GM19324 (cell line): Measurements from ENCODE around the gene ZGRF1.
"Not testable (repeated sequence)": the region's sequence is repeated elsewhere in the genome, so short reads cannot be mapped to it uniquely, and the experiment has no call there.

Experiments
- ATAC-seq: cut with Tn5 transposase; IDR thresholded peaks from one replicate; pipeline ENCODE4 v1.9.1; 2021; ENCODE audit warnings: mild to moderate bottlenecking, moderate library complexity; ENCODE audit not compliant: unreplicated experiment, low FRiP score

ZGRF1 gene

GRCh38 chr4:112636688-112637551, at the start of gene ZGRF1, which contains the start of gene LARP7:
ZGRF1 (minus strand) TSS chr4:112636909; CDS start chr4:112633176, 3,733 bp downstream.
LARP7 (plus strand) TSS chr4:112637143; CDS start chr4:112644670, 7,527 bp downstream.
- ATAC-seq = peak; percentile 93

- no peak for ATAC-seq
Observed at GRCh38 chr4:112680996-112681395, 44.3 kb upstream of the ZGRF1 start.

GRCh38 chr4:112677519-112678091, 40.9 kb upstream of the ZGRF1 start:
- no peak for ATAC-seq

GRCh38 chr4:112674376-112674775, 37.7 kb upstream of the ZGRF1 start:
- ATAC-seq = no peak

- ATAC-seq = no peak
Observed at GRCh38 chr4:112673686-112674085, 37.0 kb upstream of the ZGRF1 start.

- no peak for ATAC-seq
Observed at GRCh38 chr4:112673076-112673475, 36.4 kb upstream of the ZGRF1 start.

GRCh38 chr4:112668131-112668530, 31.4 kb upstream of the ZGRF1 start:
- no peak for ATAC-seq

GRCh38 chr4:112664611-112665010, 27.9 kb upstream of the ZGRF1 start:
- no peak for ATAC-seq

GRCh38 chr4:112656115-112656514, 19.4 kb upstream of the ZGRF1 start:
- not testable (repeated sequence) for ATAC-seq

GRCh38 chr4:112655270-112655669, 18.6 kb upstream of the ZGRF1 start:
- no peak for ATAC-seq

GRCh38 chr4:112652216-112652615, 15.5 kb upstream of the ZGRF1 start:
- ATAC-seq = no peak

GRCh38 chr4:112651641-112652040, 14.9 kb upstream of the ZGRF1 start:
- ATAC-seq = no peak

- no peak for ATAC-seq
Observed at GRCh38 chr4:112650332-112650731, 13.6 kb upstream of the ZGRF1 start.

- ATAC-seq = no peak
Observed at GRCh38 chr4:112649055-112649408, 12.3 kb upstream of the ZGRF1 start.

- ATAC-seq = no peak
Observed at GRCh38 chr4:112648263-112649054, 11.8 kb upstream of the ZGRF1 start.

- no peak for ATAC-seq
Observed at GRCh38 chr4:112647785-112648184, 11.1 kb upstream of the ZGRF1 start.

- ATAC-seq = no peak
Observed at GRCh38 chr4:112646632-112647537, 10.2 kb upstream of the ZGRF1 start.

- no peak for ATAC-seq
Observed at GRCh38 chr4:112645541-112646329, 9.0 kb upstream of the ZGRF1 start.
